Melanocyte of skin (primary cell): ENCODE measurements around the gene CABLES1. TPM values are rescaled to one million over a fixed set of nuclear protein-coding genes. Genes with fewer than 3 reads are reported as not detected.

Experiments used
- total RNA-seq, 2 donors: library from RNA; depleted of rRNA; stranded (reverse); fragments of >200 nt; gene quantifications; 2 replicates each; pipeline ENCODE4 v1.2.3, GENCODE V29; 2012

The CABLES1 gene, protein sequence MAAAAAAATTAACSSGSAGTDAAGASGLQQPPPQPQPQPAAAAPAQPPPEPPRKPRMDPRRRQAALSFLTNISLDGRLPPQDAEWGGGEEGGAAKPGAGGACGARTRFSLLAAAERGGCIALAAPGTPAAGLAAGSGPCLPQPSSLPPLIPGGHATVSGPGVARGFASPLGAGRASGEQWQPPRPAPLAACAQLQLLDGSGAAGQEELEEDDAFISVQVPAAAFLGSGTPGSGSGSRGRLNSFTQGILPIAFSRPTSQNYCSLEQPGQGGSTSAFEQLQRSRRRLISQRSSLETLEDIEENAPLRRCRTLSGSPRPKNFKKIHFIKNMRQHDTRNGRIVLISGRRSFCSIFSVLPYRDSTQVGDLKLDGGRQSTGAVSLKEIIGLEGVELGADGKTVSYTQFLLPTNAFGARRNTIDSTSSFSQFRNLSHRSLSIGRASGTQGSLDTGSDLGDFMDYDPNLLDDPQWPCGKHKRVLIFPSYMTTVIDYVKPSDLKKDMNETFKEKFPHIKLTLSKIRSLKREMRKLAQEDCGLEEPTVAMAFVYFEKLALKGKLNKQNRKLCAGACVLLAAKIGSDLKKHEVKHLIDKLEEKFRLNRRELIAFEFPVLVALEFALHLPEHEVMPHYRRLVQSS
- total RNA-seq, result 100 to 1,000 TPM; 137 to 191 TPM

GRCh38 chr18:23134780-23135549, at the start of gene CABLES1:
CABLES1 (plus strand) TSS chr18:23135485; CDS start chr18:23135763, 278 bp downstream.

Other genes with a start within 250 kb of the CABLES1 start
- gene RBBP8, start 202.2 kb upstream of the CABLES1 start, total RNA-seq, result 10 to 100 TPM; 37.5 to 48.6 TPM